NCI-H2196 (cell line): ENCODE results near the gene GARIN3.

Source experiments
- DNase-seq: peaks from one replicate; lab custom pipeline; 2025; ENCODE audit not compliant: unreplicated experiment; lab: John Stamatoyannopoulos, UW

The GARIN3 gene

DNA sequence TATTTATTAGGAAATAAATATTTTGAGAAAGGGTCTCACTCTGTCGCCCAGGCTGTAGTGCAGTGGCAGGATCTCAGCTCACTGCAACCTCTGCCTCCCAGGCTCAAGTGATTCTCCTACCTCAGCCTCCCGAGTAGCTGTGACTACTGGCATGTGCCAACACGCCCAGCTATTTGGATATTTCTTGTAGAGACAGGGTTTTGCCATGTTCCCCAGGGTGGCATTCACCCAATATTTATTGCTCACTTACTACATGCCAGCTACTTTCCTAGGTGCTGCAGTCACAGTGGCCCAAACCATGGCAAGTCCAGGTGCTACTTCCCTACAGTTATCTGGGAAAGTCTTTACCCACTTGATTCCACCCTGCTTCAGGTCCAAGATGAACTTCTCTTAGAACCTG, 15.1 kb downstream of the GARIN3 start:
- DNase-seq: no peak

DNA sequence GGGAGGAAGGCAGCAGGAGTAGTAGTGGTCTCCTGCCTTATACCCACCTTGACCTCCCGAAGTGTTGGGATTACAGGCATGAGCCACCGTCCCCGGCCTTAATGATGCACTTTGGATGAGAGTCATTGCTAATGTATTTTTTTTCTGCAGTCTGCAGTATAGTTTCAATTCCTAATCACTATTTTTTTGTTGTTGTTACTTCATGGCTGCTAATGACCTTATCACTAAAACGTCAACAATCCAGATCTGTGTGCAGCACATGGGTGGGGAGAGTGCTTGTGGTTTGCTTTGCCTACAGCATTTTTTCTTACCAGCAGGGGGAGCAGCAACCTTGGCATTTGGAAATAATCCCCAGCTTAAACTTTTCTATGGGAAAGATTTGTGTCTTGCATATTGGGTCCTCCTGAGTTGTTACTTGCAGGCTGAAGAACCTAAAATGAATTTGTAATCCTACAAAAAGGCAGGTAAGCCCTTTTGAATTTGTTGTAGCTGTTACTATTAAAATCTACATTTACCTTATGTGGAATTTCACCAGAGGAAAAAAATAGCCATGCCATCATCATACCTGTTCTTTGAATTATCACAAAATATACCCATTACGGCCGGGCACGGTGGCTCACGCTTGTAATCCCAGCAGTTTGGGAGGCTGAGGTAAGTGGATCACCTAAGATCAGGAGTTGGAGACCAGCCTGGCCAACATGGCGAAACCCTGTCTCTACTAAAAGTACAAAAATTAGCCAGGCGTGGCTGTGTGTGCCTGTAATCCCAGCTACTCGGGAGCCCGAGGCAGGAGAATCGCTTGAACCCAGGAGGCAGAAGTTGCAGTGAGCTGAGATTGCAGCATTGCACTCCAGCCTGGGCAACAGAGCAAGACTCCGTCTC, 17.1 kb downstream of the GARIN3 start:
- DNase-seq: peak; percentile 69

DNA sequence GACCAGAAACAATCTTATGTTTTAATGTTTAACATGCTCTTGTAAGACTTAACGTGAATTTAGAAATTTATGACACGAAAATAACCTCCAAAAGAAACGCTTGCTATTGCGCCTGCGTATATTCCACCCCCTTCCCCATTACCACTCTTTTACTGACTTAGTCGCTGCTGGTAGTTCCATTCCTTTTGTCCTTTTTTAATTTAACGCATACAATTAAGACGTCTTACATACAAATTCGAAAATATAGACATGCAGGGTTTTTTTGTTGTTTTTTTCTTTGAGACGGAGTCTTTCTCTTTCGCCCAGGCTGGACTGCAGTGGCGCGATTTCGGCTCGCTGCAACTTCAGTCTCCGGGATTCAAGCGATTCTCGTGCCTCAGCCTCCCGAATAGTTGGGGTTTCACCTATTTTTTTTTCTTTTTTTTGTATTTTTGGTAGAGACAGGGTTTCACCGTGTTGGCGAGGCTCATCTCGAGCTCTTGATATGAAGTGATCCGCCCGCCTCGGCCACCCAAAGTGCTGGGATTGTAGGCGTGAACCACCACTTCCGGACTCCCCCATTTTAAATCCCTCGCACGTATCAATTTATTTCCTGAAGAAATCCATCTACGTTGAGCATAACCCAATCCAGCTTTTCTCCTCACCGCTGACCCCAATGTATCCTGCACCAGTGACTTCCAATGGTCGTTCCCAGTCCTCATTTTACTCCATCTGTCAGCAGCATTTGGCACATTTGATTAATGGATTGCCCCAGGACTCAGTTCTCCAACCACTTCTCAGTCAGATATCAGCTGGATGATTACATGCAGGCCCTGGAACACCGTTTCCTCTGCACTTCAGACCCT, 22.7 kb downstream of the GARIN3 start:
- no peak for DNase-seq

DNA sequence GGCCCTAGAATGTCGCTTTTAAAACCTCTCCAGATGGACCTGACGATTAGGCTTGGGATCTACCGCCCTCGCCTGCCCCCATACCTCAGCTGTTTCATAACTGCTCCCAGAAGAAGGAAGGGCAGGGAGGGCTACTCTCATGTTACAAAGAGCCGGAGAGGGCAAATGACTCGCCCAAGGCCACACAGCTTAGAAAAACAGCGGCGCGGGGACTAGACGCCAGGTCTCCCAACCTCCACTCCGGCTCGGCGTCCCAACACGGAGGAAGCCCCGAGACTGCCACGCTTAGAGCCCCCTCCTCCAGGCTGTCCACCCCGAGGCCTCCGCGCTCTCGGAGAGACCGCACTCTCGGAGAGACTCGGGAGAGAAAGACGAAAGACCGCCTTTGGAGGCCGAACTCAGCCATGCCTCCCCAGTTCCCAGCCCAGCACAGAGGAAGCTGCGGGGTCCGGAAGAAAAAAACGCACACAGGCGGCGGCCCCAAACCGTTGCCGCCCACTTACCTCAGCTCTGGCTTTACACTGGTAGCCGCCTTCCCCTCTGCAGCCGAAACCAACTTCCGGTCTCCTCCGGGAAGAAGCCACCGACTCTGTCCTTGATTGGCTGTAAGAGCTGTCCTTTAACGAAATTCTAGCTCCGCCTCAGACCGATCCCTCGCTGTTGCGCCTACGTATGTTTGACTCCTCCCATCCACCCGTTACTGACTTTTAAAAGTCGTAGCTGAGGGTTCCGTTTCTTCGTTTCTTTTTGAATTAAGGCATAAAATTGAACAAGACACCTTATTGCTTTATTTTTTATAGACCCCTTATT, 23.5 kb downstream of the GARIN3 start, which contains the start of gene MED7:
MED7 (minus strand) TSS at position 549 of the 810 bp plus-strand sequence. CDS start 3,434 bp downstream, outside the sequence.
- DNase-seq: peak; percentile 95

DNA sequence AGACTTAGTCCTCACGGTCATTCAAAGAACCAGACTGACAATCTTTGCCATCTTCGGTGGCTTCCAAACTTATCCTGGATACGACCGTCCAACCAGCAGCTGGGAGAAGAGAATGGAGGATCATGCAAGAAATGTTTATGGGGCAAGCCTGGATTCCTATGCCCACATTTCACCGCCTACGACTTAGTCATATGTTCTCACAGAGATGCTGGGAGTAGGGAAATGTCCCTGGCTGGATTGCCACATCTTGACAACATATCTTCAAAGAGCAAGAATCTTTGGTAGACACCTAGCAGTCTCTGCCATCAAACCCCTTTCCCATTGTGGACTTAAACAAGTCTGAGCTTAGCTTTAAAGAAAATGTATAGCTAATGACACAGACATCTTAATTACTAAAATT, 28.4 kb downstream of the GARIN3 start:
- DNase-seq: no peak

DNA sequence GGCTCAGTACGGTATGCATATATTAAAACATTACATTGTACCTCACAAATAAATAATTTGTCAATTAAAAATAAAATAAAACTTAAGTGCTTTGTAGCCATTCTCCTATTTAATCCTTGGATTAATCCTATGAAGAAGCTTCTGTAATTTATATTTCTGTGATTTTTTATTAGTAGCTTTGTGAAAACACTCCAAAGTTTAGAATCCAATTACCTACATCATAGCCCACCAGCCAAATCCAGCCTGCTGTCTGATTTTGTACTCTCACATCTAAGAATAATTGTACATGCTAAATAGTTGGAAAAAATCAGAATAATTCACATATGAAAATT, 33.8 kb downstream of the GARIN3 start:
- no peak for DNase-seq

DNA sequence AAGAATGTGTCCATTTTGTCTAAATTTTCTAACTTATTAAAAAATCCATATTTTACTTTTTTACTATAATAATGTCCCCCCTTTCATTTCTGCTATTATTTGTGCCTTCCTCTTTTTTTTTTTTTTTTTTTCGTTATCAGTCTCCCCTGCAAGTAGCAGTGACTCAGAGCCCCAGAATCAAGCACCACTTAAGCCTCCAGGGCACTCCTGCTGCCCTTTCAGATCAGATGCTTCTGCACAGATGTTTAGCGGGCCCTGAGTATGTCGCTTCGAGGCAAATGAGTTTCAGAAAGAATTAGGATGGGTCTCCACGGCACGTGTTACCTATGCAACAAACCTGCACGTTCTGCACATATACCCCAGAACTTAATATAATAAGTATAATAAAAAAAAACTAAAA, 35.1 kb downstream of the GARIN3 start:
- no peak for DNase-seq

DNA sequence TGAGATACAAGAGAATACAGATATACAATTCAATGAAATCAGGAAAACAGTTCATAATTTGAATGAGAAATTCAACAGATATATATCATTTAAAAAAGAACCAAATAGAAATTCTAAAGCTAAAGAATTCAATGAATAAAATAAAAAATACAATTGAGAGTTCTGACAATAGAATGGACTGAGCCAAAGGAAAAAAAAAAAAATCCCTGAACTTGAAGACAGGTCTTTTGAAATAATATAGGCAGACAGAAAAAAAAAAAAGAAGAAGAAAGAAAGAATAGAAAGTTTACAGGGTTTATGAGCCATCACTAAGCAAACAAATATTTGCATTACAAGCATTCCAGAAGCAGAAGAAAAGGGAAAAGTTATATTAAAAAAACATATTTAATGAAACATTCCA, 44.4 kb downstream of the GARIN3 start:
- DNase-seq: no peak

DNA sequence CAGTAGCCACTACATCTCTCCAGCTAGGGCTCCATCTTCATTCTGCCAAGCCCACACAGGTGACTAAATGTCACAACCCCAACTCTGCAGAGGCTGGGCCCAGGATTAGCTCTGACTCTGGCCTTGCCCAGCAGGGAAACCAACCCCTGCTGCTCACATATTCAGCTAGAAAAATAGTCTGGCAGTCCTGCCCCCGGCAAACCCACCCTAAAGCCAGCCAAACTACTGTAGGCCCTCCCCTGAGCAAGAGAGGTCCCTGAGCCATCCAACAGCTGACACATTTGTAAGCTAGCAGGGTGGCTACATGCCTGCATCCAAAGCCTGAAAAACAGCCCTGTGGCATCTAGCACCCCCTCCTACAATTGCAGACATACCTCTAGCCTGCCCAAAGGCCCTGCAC, 46.0 kb downstream of the GARIN3 start:
- DNase-seq: no peak

DNA sequence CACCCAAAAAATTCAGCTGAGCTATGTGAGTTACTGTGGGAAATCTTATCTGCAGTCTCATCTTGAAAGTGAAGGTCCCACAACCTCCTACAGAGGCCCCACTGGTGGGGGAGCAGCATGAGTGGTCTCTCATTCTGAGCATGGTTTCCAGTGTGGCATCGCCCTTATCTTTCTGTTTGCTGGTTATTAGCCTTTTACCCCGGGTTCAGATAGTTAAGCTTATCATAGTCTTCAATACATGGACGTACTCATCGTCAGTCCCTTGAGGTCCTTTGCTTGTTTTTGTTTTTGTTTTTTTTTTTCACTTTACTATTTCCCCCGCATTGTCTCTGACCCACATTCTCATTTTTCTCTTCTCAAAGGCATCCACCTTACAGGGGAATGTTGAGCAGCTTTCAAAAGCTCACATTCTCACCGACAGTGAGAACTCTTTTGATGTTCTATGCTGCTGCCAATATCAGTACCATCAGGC, 49.5 kb downstream of the GARIN3 start:
- DNase-seq: no peak

DNA sequence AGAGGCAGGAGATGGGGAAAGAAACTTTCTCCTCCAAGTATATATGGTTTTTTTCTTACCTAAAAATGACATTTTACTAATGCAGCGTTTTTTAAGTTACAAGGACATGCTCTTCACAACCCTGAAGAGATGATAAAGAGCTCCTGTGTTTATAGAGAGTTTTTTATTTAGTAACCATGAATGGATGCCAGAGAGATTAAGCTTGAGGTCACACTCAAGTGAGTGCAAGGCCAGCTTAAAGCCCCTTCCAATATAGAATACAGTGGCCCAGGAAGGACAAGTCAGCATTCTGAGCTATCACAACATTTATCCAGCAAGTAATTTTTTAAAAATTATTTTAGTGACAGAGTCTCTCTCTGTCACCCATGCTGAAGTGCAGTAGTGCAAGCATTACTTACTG, 50.6 kb downstream of the GARIN3 start:
- no peak for DNase-seq

DNA sequence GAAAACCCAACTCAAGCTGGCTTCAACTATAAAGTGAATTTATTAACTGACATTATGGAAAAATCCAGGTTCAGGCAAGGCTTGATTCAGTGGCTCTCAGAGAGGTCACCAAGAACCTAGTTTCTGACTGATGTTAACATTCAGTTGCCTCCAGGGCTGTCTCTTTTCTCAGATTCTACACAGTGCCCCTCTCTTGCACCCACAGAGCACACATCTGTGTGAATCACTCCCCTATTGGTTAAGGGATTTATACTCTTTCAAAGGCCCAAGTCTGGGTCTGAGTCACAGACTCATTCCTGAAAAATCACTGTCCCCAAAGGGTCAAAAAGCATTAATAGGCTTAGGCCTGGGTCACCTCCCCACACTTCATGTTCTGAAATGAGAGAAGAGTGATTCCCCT, 51.1 kb downstream of the GARIN3 start:
- DNase-seq: no peak

DNA sequence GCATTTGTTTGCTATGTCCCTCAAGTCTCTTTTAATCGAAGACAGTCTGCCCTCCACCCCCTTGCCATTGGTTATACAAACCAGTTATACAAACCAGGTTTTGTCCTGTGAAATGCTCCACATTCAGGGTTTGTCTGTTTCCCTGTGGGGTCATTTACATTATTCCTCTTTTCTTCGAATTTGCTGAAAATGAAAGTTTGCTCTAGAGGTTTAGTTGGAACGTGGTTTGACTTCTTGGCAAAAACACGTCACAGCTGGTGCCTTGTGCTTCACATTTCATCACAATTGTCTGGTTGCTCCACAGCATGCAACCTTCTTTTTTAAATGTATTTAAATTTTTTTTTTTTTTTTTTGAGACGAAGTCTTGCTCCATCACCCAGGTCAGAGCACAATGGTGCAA, 53.1 kb downstream of the GARIN3 start:
- DNase-seq: no peak
